ENCODE results near the gene ZNF423. TPM values are rescaled to one million over a fixed set of nuclear protein-coding genes. Genes with fewer than 3 reads are reported as not detected.
"Not testable (repeated sequence)": the region's sequence is repeated elsewhere in the genome, so short reads cannot be mapped to it uniquely, and the experiment has no call there.

Gene ZNF423
- total RNA-seq, 1 donor from 2014 or later: 0.69 TPM

DNA sequence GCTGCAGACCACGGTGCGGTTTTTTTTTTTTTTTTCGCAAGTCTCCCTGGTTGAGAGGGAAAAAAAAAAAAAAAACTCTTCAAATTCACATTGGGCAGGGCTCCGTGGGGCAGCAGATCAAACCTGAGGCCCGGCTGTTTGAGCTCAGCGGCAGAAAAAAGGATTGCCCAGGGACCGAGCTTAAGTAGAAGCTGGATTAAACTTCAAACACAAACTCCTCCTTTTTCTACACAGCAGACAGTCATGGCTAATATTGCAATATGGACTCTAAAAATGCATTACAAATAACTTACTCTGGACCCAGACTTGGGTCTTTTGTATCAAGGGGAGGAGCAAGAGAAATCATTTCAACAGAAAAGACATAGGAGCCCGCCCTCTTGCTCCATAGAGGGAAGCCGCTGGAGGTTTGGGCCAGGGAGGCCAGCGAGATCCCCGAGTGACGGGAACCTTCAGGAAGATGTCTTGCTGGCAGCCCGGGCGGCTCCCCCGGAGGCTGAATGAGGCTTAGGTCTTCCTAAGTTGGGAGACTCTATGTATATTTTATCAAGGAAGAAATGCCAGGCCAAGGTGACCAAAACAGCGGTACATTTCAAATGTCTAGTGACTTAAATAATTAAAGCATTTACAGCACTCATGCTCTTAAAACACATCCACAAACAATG, 167.7 kb downstream of the ZNF423 start:
- DNase-seq (ENCODE audit: low read depth): no peak
- H3K4me3 ChIP-seq (ENCODE audit: low read depth, low read length): no peak overlapping the region
- TF ChIP-seq, protein P1, sequence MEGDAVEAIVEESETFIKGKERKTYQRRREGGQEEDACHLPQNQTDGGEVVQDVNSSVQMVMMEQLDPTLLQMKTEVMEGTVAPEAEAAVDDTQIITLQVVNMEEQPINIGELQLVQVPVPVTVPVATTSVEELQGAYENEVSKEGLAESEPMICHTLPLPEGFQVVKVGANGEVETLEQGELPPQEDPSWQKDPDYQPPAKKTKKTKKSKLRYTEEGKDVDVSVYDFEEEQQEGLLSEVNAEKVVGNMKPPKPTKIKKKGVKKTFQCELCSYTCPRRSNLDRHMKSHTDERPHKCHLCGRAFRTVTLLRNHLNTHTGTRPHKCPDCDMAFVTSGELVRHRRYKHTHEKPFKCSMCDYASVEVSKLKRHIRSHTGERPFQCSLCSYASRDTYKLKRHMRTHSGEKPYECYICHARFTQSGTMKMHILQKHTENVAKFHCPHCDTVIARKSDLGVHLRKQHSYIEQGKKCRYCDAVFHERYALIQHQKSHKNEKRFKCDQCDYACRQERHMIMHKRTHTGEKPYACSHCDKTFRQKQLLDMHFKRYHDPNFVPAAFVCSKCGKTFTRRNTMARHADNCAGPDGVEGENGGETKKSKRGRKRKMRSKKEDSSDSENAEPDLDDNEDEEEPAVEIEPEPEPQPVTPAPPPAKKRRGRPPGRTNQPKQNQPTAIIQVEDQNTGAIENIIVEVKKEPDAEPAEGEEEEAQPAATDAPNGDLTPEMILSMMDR (conservative IDR thresholded peaks at IDR 0.05; ENCODE audit: low read depth, low read length): no peak

DNA sequence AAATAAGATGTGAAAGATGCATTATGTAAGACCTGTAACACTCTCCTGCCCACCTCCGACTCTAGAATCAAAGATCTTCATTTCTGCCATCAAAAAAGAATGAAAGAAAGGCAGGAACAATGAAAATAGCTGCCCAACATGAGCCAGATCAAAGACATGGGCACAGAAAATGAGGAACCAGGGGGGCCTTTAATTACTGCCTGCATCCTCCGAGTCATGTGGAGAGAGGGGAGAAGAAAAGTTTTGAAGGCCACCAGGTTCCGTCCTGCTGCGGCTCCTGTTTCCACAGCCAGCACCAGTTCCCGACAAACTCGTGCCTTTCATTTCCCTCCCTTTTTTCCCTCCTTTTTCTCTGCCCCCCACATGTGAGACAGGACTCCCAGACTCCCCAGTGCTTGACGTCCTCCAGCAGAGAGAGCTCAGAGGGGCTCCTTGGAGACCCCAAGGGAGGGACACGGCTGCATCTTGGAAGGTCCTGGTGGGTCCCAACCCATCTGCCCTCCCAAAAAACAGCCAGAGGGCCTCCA, 168.4 kb downstream of the ZNF423 start:
- TF ChIP-seq, protein P1 (conservative IDR thresholded peaks at IDR 0.05; ENCODE audit: low read depth, low read length): no peak
- no peak for DNase-seq (ENCODE audit: low read depth)
- H3K4me3 ChIP-seq (ENCODE audit: low read depth, low read length): no peak overlapping the region

DNA sequence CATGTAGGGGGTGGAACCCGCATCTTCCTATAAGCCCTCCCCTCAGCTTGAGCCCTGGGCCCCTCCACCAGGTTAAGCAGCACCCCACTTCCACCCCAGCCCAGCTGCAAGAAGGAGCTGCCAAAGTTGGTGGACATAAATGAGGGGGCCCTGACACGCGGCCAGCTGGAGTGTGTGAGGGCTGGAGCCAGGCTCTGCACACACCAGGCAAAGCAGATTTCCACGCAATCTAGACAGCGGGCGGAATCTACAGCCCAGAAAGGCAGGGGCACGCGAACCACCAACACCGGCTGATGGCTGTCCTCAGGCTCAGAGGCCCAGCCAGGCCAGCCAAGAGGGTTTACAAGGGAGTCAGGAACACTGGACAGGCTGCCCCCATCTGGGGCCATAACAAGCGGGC, 171.2 kb downstream of the ZNF423 start:
- DNase-seq (ENCODE audit: low read depth): no peak
- TF ChIP-seq, protein P1 (conservative IDR thresholded peaks at IDR 0.05; ENCODE audit: low read depth, low read length): no peak
- H3K4me3 ChIP-seq (ENCODE audit: low read depth, low read length): no peak overlapping the region

DNA sequence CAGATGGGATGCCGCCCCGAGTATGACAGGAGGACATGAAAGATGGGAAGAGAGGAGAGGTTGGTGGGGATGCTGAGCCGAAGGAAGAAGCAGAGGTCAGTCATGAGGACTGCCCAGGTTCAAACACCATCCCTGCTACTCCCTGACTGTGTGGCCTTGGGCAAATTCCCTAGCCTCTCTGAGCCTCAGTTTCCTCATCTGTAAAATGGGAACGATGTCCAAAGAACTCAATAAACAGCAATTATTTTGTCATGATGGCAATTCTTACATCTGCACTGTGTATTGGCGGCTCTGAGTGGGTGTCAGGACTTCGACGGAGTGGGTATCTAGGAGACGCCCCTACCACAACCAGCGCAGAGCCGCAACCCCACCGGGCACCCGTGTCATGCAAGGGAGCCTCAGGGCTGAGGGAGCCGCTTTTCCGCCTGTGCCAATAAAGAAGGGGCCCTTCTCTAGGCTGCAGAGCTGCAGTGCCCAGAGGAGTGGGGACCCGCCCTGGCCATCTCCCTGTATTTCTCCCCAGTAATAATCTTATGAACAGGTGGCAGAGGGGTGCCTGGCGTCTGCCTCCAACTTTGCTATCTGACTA, 173.2 kb downstream of the ZNF423 start:
- TF ChIP-seq, protein P1 (conservative IDR thresholded peaks at IDR 0.05; ENCODE audit: low read depth, low read length): no peak
- H3K4me3 ChIP-seq (ENCODE audit: low read depth, low read length): no peak overlapping the region
- DNase-seq (ENCODE audit: low read depth): no peak

DNA sequence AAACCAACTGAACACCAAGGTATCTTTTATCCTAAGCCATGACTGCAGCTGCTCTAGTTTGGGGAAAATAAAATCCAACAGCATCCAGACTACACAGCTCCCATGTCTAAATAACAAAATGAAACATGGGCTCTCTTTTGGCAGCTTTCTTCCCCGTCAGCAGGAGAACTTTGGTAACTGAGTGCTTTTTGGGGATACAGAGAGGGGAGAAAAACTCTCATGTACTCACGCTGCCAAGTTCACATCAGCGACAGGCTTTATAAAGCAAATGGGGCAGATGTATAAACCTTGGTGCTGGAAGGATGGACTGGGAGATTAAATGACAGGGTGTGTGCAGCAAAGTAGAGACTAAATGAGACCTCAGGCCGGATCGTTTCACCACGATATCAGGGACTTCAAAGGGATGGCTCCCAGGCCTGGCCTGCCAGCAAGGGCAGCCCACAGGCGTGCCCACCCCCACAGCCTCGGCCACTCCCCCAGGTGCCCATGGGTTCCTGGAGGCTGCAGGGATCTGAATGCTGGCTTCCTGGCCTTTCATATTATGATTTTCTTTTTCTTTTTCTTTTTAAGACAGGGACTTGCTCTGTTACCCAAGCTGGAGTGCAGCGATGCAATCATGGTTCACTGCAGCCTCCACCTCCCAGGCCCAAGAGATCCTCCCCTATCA, 174.6 kb downstream of the ZNF423 start:
- DNase-seq (ENCODE audit: low read depth): no peak
- TF ChIP-seq, protein P1 (conservative IDR thresholded peaks at IDR 0.05; ENCODE audit: low read depth, low read length): no peak
- H3K4me3 ChIP-seq (ENCODE audit: low read depth, low read length): no peak overlapping the region

DNA sequence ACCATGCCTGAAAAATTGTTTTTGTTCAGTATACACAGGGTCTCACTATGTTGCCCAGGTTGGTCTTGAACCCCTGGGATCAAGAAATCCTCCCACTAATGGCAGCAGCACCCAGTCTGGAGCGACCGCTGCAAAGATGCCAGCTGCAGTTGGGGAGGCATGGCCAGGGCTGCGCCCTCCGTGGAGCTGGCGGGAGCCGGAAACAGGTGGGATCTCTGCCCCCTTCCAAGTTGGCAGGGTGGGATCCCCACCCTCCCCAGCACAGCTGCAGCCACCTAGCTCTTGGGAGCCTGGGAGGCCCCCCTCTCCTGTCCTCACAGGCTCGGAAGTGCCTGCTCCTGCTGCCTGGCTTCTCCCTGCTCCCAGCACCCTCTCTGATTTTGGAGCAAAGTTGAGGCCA, 176.8 kb downstream of the ZNF423 start:
- TF ChIP-seq, protein P1 (conservative IDR thresholded peaks at IDR 0.05; ENCODE audit: low read depth, low read length): no peak
- DNase-seq (ENCODE audit: low read depth): no peak
- no peak overlapping the region for H3K4me3 ChIP-seq (ENCODE audit: low read depth, low read length)

DNA sequence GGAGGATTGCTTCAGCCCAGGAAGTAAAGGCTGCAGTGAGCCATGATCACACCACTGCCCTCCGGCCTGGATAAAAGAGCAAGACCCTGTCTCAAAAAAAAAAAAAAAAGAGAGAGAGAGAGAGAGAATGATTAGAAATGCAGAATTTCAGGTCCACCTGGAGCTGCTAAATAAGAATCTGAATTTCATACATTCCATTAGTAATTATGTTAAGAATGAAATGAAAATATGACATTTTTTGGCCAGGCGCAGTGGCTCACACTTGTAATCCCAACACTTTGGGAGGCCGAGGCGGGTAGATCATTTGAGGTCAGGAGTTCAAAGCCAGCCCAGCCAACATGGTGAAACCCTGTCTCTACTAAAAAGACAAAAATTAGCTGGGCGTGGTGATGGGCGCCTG, 178.3 kb downstream of the ZNF423 start:
- not testable (repeated sequence) for DNase-seq (ENCODE audit: low read depth); H3K4me3 ChIP-seq (ENCODE audit: low read depth, low read length)
